ENCODE results near the gene BEGAIN.

- TF ChIP-seq CTCF (IDR thresholded peaks at IDR 0.05; ENCODE audit: low read depth, low read length) (no peak), MYC (IDR thresholded peaks at IDR 0.05; ENCODE audit: low read depth, low read length) (no peak), MAX (IDR thresholded peaks at IDR 0.05; ENCODE audit: low read depth, low read length) (no peak), POLR2A (IDR thresholded peaks at IDR 0.05; ENCODE audit: extremely low read depth, insufficient read length) (no peak)
Measured at GRCh38 chr14:100590726-100591452, 3.7 kb upstream of the BEGAIN start.

All from NB4 (cell line).